Endodermal cell (in vitro differentiated cells): Measurements from ENCODE around the gene DDX41. TPM values are rescaled to one million over a fixed set of nuclear protein-coding genes. Genes with fewer than 3 reads are reported as not detected.

Experiments used
- DNase-seq: peaks from one replicate; pipeline ENCODE4 v3.0.0-alpha.2; 2017
- H3K27ac ChIP-seq: 2 replicates; pipeline ENCODE4 v1.5.1; 2013; ENCODE audit warnings: mild to moderate bottlenecking, low read depth, low read length, moderate library complexity
- H3K27me3 ChIP-seq: 2 replicates; pipeline ENCODE4 v1.6.1; 2013; ENCODE audit warnings: mild to moderate bottlenecking, low read length, moderate library complexity; ENCODE audit not compliant: insufficient read depth, control insufficient read depth, poor library complexity, severe bottlenecking
- H3K36me3 ChIP-seq: 2 replicates; pipeline ENCODE4 v1.7.0; 2013; ENCODE audit warnings: mild to moderate bottlenecking, low read length, moderate library complexity; ENCODE audit not compliant: control insufficient read depth, insufficient read depth
- H3K4me1 ChIP-seq: one replicate; pipeline ENCODE4 v1.7.0; 2013; ENCODE audit warnings: low read length; ENCODE audit not compliant: control insufficient read depth, insufficient read depth
- H3K4me3 ChIP-seq: 2 replicates; pipeline ENCODE4 v1.5.1; 2013; ENCODE audit warnings: mild to moderate bottlenecking, low read length, moderate library complexity
- H3K9ac ChIP-seq: 2 replicates; pipeline ENCODE4 v1.6.1; 2013; ENCODE audit warnings: mild to moderate bottlenecking, low read length, moderate library complexity; ENCODE audit not compliant: poor library complexity, severe bottlenecking; ENCODE audit errors: extremely low read depth
- H3K9me3 ChIP-seq: 2 replicates; pipeline ENCODE4 v1.6.1; 2013; ENCODE audit warnings: mild to moderate bottlenecking, low read length, moderate library complexity; ENCODE audit not compliant: control insufficient read depth
- H3K27ac Mint-ChIP-seq: 2 replicates; pipeline ENCODE4 v1.8.0; 2020; ENCODE audit warnings: mixed read lengths
- H3K27me3 Mint-ChIP-seq: 2 replicates; pipeline ENCODE4 v1.8.0; 2021; ENCODE audit warnings: mild to moderate bottlenecking, mixed read lengths; ENCODE audit not compliant: insufficient read depth
- H3K36me3 Mint-ChIP-seq: 2 replicates; pipeline ENCODE4 v1.8.0; 2020; ENCODE audit warnings: low read depth, mixed read lengths
- H3K4me1 Mint-ChIP-seq: 2 replicates; pipeline ENCODE4 v1.8.0; 2020; ENCODE audit warnings: mixed read lengths
- H3K4me3 Mint-ChIP-seq: 2 replicates; pipeline ENCODE4 v1.8.0; 2020; ENCODE audit warnings: mild to moderate bottlenecking, moderate library complexity, mixed read lengths
- H3K9me3 Mint-ChIP-seq: 2 replicates; pipeline ENCODE4 v1.8.0; 2020; ENCODE audit warnings: mild to moderate bottlenecking, mixed read lengths
- WGBS, 2 experiments: methylation state at CpG; one replicate each; pipeline versions ENCODE4 v1.1.5 to v1.1.7; 2013; ENCODE audit warnings: missing lambda C conversion rate in 2 of 2, mixed read lengths in 1 of 2; ENCODE audit not compliant: insufficient coverage in 1 of 2, insufficient read length in 1 of 2; 5-methylcytosine and 5-hydroxymethylcytosine counted together
- total RNA-seq, 2 donors: library from RNA; stranded (reverse); fragmentation: NEBNext Ultra II Directional in 1 of 2; extraction: Animal tissue kit (Norgen Biotek cat#: 25700) in 1 of 2; gene quantifications; 2 replicates in 1 of 2; 3 replicates in 1 of 2; pipeline ENCODE4 v1.2.1, GENCODE V29; 2021
- TF ChIP-seq, protein P1 (sequence below): fragments of 200-600 bp; sonication (generic); conservative IDR thresholded peaks from 2 replicates; pipeline ENCODE4 v1.5.0; 2021; ENCODE audit warnings: antibody characterized with exemption, mild to moderate bottlenecking

The DDX41 gene
- total RNA-seq, 2 donors from 2014 or later: 115 TPM

DNA sequence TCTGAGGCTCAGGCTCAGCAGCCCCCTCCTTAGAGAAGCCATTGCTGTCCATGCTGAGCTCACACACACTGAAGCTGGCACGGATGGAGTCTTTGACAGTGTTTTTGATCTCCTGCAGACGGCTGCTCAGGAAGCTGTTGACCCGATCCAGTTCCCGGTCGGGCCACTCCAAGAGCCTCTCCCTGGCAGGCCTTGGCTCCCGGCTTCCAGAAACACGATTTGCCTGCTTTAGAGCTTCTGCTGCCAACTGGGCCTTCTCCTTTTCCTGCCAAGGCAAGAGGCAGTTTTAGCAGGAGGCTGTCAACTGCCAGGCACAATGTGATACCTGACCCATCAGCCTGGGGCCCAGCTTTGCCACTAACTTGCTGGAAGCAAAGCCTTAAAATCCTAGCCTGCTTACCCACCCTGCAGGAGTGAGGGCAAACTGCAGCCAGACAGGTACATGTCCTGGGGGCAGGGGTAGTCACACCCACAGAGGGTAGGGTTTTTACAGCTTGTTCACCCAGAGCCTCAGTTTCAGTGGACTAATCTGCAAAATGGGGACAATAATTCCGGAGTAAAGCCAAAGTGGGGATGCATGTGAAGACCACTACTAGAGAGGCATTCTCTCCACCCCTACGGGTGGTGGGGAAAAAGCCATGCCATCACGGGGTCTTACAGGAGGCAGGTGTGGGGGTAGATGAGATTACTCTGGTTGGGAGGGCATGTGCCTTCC, 8.3 kb upstream of the DDX41 start:
- H3K36me3 ChIP-seq: peaks cover 93% of the 10 kb centered on the region
- H3K27me3 ChIP-seq: no peaks in the 10 kb centered on the region
- H3K4me3 Mint-ChIP-seq: no peak overlapping the region
- H3K27ac ChIP-seq: no peak overlapping the region
- H3K36me3 Mint-ChIP-seq: peaks cover 49% of the 10 kb centered on the region
- no peak overlapping the region for H3K9ac ChIP-seq
- no peaks in the 10 kb centered on the region for H3K9me3 ChIP-seq
- H3K4me3 ChIP-seq: no peak overlapping the region
- no peaks in the 10 kb centered on the region for H3K4me1 Mint-ChIP-seq
- H3K27me3 Mint-ChIP-seq: no peaks in the 10 kb centered on the region
- TF ChIP-seq, protein P1, sequence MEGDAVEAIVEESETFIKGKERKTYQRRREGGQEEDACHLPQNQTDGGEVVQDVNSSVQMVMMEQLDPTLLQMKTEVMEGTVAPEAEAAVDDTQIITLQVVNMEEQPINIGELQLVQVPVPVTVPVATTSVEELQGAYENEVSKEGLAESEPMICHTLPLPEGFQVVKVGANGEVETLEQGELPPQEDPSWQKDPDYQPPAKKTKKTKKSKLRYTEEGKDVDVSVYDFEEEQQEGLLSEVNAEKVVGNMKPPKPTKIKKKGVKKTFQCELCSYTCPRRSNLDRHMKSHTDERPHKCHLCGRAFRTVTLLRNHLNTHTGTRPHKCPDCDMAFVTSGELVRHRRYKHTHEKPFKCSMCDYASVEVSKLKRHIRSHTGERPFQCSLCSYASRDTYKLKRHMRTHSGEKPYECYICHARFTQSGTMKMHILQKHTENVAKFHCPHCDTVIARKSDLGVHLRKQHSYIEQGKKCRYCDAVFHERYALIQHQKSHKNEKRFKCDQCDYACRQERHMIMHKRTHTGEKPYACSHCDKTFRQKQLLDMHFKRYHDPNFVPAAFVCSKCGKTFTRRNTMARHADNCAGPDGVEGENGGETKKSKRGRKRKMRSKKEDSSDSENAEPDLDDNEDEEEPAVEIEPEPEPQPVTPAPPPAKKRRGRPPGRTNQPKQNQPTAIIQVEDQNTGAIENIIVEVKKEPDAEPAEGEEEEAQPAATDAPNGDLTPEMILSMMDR: peak; percentile 11
- no peak for DNase-seq
- H3K27ac Mint-ChIP-seq: no peak overlapping the region
- 96% methylated on average over 8 to 10 of the region's 10 CpGs for whole genome bisulfite sequencing, 2 experiments
- H3K4me1 ChIP-seq: no peaks in the 10 kb centered on the region
- no peaks in the 10 kb centered on the region for H3K9me3 Mint-ChIP-seq

DNA sequence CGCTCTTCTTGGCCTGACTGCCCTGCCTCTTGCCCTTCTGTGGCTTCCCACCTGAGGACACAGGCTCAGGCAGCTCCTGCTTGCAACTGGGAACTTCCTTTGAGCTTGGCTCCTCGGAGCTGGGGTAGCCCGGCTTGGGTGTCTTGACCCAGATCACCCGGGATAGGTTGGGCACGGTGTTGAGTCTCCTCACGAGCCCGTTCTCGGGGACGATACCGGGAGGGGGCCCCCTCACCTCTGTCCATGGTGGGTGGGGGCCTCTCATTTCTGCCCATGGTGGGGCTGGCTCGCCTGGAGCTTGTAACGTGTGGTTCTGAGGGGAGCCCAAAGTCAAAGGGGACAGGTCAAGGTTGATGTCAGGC, 7.8 kb upstream of the DDX41 start:
- Histone ChIP-seq H3K4me3 (no peak overlapping the region), H3K27me3 (no peaks in the 10 kb centered on the region), H3K27ac (no peak overlapping the region), H3K4me1 (no peaks in the 10 kb centered on the region), H3K36me3 (peaks cover 93% of the 10 kb centered on the region), H3K9ac (no peak overlapping the region), H3K9me3 (no peaks in the 10 kb centered on the region)
- Mint-ChIP-seq H3K4me1 (no peaks in the 10 kb centered on the region), H3K27me3 (no peaks in the 10 kb centered on the region), H3K9me3 (no peaks in the 10 kb centered on the region), H3K4me3 (no peak overlapping the region), H3K27ac (no peak overlapping the region), H3K36me3 (peaks cover 51% of the 10 kb centered on the region)
- 96 to 98% methylated on average over 11 to 12 of the region's 12 CpGs for WGBS, 2 experiments
- TF ChIP-seq, protein P1: no peak
- DNase-seq: no peak

DNA sequence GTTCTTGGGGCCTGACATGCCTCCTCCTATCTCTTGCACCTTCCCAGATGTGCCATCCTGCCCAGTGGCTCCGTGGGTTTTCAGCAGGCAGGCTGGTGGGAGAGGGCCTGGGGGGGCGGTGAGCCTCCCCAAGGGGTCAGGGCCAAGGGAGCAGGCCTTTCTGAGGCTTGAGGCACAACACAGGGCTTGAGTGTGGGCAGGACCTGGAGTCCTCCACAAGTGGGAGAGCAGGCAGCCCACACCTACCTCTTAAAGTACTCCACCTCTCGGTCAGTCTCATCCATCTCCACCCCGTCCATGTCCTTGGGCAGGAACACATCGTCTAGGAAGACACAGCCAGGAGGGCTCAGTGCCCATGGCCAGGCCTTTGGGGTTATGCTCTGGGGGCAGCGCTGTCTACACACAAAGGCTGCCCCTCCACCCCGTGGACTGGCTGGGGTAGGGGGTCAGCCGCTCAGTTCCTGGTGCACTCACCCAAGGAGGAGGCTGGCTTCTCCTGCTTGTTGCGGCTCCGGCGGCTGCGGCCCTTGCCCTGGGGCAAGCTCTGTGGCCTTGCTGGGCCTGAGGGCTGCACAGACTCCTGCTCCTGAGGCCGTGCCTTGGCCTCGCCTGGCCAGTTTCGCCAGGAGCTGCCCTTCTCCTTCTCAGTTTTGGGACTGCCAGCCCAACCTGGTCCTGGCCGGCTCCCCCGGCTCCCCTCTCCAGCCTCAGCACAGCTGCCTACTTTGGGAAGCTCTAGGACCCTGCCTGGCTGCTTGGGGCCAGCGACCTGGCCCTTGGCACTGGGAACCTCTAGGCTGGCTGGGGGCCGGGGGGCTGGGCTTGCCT, 7.2 kb upstream of the DDX41 start:
- H3K36me3 Mint-ChIP-seq: peaks cover 47% of the 10 kb centered on the region
- no peaks in the 10 kb centered on the region for H3K9me3 Mint-ChIP-seq
- 96 to 98% methylated on average over 8 to 19 of the region's 19 CpGs for WGBS, 2 experiments
- Histone ChIP-seq H3K9me3 (no peaks in the 10 kb centered on the region), H3K4me3 (no peak overlapping the region), H3K9ac (no peak overlapping the region), H3K36me3 (peaks cover 93% of the 10 kb centered on the region), H3K27me3 (no peaks in the 10 kb centered on the region), H3K4me1 (no peaks in the 10 kb centered on the region), H3K27ac (no peak overlapping the region)
- DNase-seq: no peak
- no peaks in the 10 kb centered on the region for H3K4me1 Mint-ChIP-seq
- no peak overlapping the region for H3K27ac Mint-ChIP-seq
- H3K4me3 Mint-ChIP-seq: no peak overlapping the region
- no peaks in the 10 kb centered on the region for H3K27me3 Mint-ChIP-seq
- TF ChIP-seq, protein P1: no peak
